GM18505 (cell line): ENCODE results near the gene GARIN5B.
A peak's percentile ranks its signal among the peaks of the same experiment; 100 is the strongest.
"Not testable (repeated sequence)": the region's sequence is repeated elsewhere in the genome, so short reads cannot be mapped to it uniquely, and the experiment has no call there.

Experiments
- ATAC-seq: cut with Tn5 transposase; IDR thresholded peaks from one replicate; pipeline ENCODE4 v1.9.1; 2021; ENCODE audit not compliant: unreplicated experiment
- POLR2A ChIP-seq: IDR thresholded peaks from 4 replicates; pipeline ENCODE4 v1.6.1; 2011; ENCODE audit warnings: borderline replicate concordance; ENCODE audit not compliant: insufficient read depth, insufficient read length; ENCODE audit errors: extremely low read depth

The GARIN5B gene

DNA sequence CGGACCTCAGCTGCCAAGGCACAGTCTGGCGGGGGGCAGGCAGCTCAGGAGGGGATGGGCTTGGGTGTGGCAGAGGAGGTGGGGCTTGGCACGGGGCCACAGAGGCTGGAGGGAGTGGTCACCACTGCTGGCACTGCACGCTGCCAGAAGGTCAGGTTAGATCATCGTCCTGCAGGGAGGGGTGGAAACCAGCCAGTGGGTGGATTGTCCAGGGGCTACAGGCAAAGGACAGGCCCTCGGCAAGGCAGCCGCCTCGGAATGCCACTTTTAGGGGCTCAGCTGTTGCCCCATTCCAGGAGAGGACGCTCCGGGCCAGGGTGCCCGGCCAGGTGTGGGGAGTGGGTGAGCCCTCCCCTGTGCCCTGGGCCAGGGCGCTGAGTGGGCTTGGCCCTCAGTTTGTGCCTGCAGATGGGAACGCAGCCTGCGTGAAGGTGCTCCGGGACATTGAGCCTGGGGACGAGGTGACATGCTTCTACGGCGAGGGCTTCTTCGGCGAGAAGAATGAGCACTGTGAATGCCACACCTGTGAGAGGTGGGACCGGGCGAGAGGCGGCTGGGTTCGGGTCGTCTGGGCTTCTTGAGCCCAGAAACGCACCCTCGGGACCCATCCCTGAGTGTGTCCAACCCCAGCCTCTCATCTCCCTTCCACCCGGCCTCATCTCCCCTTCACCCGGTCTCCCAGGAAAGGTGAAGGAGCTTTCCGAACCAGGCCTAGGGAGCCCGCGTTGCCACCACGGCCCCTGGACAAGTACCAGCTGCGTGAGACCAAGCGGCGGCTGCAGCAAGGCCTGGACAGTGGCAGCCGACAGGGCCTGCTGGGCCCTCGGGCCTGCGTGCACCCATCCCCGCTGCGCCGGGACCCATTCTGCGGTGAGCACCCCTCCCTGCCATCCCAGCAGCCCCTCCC, 17.0 kb downstream of the GARIN5B start:
- TF ChIP-seq POLR2A, result no peak
- ATAC-seq, result no peak

DNA sequence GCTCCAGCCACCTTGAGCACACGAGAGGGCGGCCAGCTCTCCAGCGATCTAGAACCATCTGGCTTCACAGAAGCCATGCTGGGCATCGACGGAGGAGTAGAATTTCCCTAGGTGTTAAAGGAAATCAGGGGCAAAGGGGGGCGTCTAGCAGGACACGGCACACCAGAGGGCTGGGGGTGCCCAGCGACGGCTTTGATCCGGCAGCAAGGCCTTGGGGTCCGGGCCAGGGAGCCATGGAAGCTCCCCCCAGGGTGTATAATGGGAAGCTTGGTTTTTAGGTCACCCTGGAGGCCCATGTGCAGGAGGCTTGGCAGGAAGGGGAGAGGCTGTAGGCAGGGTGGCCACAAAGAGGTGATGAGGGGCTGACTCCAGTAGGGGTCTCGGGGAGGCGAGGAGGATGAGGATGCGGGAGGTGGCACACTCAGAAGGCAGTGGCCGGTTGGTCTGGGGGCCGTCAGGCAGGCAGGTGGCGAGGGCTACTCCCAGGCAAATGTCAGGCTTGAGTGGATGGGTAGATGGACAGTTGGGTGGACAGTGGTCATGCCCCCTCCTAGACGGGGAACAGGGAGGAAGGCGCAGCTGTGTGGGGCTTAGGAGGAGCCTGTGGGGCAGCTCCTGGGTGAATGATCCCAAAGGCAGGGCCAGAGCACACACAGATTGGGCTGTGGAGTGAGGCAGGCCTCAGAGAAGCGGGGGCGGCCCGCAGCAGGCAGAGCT, 17.8 kb downstream of the GARIN5B start:
- no peak for ATAC-seq
- TF ChIP-seq POLR2A, result no peak

DNA sequence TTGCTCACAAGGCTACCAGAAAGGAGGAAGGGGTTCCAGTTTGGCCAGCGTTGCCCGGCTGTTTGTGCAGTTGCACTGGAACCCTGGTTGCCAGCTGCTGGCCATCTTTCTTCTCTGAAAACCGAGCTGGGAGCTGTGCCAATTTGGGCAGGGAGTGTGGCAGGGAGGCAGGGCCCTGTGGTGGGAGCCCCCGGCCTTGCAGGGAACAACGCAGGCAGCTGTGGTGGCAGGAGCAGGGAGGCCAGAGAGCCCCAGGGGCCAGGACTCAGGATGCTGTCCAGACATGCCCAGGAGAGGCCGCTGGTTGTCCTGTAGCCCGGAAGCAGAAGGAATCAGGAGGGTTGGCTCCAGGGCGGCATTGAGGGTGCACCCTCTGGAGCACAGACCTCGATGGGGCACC, 18.6 kb downstream of the GARIN5B start:
- no peak for ATAC-seq
- TF ChIP-seq POLR2A, result no peak

DNA sequence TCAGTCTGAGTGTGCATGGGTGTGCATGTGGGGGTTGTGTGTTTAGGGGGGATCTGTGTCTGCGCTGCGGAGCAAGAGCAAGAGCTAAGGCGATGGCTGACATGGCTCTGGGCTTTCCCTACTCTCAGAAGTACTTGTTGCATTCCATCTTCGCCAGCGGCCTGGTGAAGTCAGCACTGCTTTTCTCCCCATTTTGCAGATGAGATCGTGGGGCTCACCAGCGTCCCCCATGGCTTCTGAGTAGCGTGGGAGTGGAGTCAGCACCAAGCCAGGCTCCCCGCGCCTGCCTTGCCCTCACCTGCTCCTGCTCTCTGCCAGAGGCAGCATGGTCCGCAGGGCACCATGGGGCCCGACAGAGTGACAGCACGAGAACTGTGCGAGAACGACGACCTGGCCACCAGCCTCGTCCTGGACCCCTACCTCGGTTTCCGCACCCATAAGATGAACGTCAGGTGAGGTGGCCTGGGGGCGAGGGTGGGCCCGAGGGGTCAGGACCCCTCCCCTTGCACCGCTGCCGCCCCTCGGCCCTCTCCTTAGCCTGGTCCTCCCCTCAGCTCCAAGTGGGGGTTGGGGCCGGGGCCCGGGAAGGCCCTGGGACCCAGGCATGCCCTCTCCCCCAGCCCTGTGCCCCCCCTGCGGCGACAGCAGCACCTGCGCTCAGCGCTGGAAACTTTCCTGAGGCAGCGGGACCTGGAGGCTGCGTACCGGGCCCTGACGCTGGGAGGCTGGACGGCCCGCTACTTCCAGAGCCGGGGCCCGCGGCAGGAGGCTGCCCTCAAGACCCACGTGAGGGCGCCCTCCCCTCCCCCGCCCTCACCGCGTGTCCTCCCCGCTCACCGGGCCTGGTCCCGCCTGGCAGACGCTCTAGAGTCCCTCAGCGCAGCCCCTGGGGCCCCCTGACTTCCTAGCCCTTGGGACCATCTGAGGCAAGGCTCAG, 21.2 kb downstream of the GARIN5B start:
- no peak for TF ChIP-seq POLR2A
- no peak for ATAC-seq

DNA sequence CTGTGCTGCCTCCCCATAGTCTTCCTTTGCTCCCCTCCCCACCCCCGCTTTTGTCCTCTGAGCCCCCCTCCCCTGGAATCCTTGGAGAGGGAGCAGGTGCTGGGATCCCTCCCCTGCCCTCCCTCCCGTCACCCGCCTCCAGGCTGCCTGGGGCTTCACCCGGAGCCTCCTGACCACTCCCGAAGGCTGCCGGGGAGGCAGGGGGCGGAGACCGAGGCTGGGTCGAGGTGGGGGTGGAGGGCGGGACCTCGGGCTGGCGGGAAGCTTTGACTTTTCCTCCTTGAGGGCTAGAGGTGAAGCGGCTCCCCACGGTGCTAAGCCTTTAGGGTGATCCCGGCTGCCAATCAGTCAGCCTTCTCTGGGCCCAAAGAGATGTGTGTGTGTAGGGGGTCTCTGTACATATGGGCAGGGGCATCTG, 21.9 kb downstream of the GARIN5B start:
- no peak for ATAC-seq
- TF ChIP-seq POLR2A, result no peak

DNA sequence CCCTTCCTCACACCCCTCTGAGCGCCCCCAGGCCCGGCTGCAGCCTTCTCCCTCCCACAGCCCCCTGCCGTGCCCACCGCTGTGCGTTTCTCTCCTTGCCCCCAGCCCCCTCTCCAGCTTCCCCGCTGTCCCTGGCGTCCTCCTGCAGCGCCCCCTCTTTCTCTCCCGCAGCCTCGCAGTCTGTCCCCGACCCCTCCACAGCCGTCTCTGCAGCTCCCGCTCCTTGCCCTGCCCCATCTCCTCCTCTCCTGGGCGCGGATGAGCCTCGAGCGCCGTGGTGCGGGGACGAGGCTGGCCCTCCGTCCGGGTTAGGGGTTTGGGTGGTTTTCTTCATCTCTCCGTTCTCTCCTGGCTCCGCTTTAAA, 22.3 kb downstream of the GARIN5B start:
- no peak for TF ChIP-seq POLR2A
- no peak for ATAC-seq

DNA sequence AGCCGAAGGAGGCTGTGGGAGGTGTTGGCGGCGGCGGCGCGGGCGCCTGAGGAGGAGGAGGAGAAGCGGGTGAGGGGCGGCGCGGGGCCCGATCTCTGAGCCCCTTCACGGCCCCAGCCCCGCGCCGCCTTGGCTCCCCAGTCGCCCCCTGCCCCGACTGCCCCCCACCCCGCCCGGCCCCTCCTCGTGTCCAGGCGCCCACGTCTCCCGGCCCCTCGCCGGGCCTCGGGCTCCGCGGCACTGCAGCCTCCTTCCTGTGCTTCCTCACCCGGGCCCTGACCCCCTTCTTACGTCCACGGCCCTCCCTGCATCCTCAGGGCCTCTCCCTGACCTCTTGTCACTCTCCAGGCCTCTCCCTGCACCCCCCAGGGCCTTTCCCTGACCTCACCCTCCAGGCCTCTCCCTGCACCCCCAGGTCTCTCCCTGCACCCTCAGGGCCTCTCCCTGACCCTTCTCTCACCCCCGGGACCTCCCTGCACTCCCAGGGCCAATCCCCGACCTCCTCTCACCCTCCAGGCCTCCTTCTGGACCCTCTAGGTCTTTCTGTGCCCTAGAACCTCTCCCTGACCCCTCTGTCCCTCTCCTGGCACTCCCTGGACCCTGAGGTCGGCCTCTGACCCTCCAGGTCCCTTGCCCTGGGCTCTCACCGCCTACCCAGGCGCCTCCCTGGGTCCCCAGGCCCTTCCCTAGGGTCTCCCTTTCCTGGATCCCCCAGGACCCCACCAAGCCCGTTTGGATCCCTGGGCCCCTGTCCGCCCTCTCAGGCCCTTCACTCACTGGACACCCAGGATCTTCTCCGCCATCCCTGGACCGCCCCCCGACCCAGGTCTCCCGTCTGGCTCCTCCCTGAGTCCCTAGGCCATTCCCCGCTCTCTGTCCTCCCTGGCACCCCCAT, 22.9 kb downstream of the GARIN5B start:
- peak; percentile 1 for ATAC-seq
- peak; percentile 71 for TF ChIP-seq POLR2A

DNA sequence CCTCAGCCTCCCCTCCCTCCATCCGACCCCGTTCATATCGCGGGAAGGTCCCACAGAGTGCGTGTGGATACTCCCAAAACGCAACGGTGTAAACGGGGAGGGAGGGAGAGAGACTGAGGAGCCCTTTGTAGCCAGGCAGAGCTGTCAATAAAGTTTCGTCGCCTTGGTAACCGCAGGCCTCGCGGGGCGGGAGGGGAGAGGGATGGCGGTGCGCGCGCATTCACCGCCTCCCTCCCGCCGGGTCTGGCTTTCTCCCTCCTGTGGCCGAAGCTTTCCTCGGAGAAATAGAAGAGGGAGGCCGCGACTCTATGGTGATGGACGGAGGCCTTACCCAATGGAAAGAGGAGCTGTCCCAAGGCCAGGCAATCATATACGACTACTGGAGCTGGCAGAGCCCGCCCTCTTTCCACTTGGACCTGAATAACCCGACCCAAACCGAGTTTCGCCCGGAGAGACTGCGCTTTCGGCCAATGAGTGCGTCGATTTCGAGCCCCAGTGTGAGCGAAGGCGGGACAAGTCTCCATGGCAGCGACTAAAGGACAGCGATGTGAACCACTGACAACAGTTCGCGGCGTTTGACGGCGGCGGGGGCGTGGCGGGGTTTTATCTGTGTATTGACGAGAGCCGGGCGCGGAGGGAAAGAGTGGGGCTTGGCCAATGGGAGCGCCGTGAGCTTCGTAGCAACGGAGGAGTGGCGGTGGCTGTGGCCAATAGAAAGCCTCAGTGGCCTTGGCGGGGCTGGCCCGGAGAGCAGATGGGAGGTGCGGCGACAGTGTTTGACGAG, 23.8 kb downstream of the GARIN5B start, which contains the start of gene KMT5C:
Gene KMT5C (plus strand): TSS at position 772 of the 784 bp plus-strand sequence. CDS start 2,061 bp downstream, outside the sequence.
- no peak for TF ChIP-seq POLR2A
- peak; percentile 78 for ATAC-seq

DNA sequence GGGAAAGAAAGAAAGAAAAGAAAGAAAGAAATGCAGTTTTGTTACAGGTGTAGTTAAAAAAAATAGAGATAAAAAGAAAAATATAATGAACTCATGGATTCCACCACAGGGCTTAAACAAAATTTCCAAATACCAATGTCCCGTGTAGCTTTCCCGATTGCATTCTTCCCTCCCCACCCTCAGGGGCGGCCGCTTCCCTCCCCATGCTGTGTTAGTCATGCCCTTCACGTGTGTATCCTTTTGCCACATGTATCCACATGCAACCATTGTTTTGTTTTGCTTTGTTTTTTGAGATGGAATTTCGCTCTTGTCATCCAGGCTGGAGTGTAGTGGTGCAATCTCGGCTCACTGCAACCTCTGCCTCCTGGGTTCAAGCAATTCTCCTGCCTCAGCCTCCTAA, 27.0 kb downstream of the GARIN5B start:
- ATAC-seq, result no peak

DNA sequence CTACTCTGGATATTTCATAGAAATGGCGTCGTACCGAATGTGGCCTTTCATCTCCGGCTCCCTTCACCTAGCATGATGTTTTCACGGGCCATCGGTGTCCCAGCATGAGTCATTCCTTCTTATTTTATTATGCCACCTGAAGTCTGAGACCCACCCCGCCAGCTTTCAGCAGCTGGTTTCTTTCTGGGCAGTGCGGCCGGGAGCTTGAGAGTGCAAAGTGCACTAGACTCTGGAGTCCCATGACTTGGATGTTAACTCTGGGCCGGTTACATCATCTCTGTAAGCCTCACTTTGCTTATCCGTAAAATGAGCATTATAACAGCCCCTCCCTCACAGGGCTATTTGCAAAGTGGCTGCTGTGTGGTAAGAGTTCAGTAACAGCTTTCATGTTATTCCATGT, 29.2 kb downstream of the GARIN5B start:
- no peak for TF ChIP-seq POLR2A
- no peak for ATAC-seq

More for the DNA sequence above, 27.0 kb downstream of the GARIN5B start:
- TF ChIP-seq POLR2A, result no peak

DNA sequence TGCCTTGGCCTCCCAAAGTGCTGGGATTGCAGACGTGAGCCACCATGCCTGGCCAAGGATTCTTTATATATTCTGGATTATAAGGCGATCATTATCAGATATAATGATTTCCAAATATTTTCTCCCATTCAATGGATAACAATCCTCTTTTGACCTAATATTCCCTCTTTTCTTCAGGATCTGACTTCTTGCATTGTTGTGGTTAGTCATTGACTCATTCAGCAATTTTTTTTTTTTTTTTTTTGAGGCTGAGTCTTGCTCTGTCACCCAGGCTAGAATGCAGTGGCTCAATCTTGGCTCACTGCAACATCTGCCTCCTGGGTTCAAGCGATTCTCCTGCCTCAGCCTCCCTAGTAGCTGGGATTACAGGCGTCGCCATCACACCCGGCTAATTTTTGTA, 33.3 kb downstream of the GARIN5B start:
- ATAC-seq, result not testable (repeated sequence)

DNA sequence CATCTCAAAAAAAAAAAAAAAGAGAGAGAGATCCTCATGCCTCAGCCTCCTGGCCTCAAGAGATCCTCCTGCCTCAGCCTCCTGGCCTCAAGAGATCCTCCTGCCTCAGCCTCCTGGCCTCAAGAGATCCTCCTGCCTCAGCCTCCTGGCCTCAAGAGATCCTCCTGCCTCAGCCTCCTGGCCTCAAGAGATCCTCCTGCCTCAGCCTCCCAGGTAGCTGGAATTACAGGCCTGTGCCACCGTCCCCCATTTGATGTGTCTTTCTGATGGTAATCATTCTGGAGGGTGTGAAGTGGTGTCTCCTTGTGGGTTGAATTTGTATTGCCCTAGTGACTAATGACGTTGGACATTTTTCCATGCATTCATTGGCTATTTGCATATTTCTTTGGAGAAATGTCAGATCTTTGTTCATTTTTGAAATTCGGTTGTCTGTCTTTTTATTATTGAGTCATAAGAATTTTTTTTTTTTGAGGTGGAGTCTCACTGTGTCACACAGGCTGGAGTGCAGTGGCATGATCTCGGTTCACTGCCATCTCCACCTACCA, 34.2 kb downstream of the GARIN5B start:
- not testable (repeated sequence) for ATAC-seq
